SK-N-SH (cell line): Measurements from ENCODE around the gene MAP2. TPM values are rescaled to one million over a fixed set of nuclear protein-coding genes. Genes with fewer than 3 reads are reported as not detected.

Experiments
- CTCF ChIA-PET: fragments of 300-600, 350-600 bp; formaldehyde crosslinking; extraction: SDS; loops from one replicate; lab custom pipeline; 2021; lab: Yijun Ruan, JAX
- POLR2A ChIA-PET: fragments of 350-600 bp; sonication (Branson Sonifier 250); formaldehyde crosslinking; extraction: SDS; loops from one replicate; lab custom pipeline; 2020; ENCODE audit warnings: antibody characterized with exemption, inconsistent platforms; lab: Yijun Ruan, JAX
- DNase-seq: peaks from one replicate; pipeline ENCODE4 v3.0.0; 2012
- H2AFZ ChIP-seq: fragments of 200-600 bp; sonication (generic); 2 replicates; pipeline ENCODE4 v1.8.1; 2016; ENCODE audit warnings: antibody characterized with exemption, mild to moderate bottlenecking, low read depth
- H3F3A ChIP-seq: fragments of 200-600 bp; sonication (generic); replicated peaks from 2 replicates; pipeline ENCODE3; 2016; ENCODE audit warnings: antibody characterized with exemption, mild to moderate bottlenecking; ENCODE audit not compliant: insufficient read depth
- H3K27ac ChIP-seq, 2 experiments: fragments of 200-500 bp in 1 of 2; fragments of 200-600 bp in 1 of 2; sonication (Bioruptor generic) in 1 of 2; sonication (generic), shearing (Covaris generic) in 1 of 2; 2 replicates each; pipeline versions ENCODE4 v1.5.1 to v1.6.1; 2014 to 2016; ENCODE audit warnings: low read depth in 2 of 2, inconsistent platforms in 1 of 2, low read length in 1 of 2, mild to moderate bottlenecking in 1 of 2, mixed read lengths in 1 of 2
- H3K27me3 ChIP-seq: fragments of 200-600 bp; sonication (generic), shearing (Covaris generic); 2 replicates; pipeline ENCODE4 v1.6.1; 2016; ENCODE audit warnings: mixed run types; ENCODE audit not compliant: insufficient read depth
- H3K36me3 ChIP-seq, 2 experiments: fragments of 200-500 bp in 1 of 2; fragments of 200-600 bp in 1 of 2; sonication (Bioruptor generic) in 1 of 2; sonication (generic) in 1 of 2; replicated peaks in 1 of 2; 2 replicates each; pipeline versions ENCODE3 to v1.5.1; 2014 to 2016; ENCODE audit warnings: low read length in 1 of 2, mild to moderate bottlenecking in 1 of 2; ENCODE audit not compliant: insufficient read depth in 2 of 2, control insufficient read depth in 1 of 2
- H3K4me1 ChIP-seq, 2 experiments: fragments of 200-500 bp in 1 of 2; fragments of 200-600 bp in 1 of 2; sonication (Bioruptor generic) in 1 of 2; sonication (generic), shearing (Covaris generic) in 1 of 2; 2 replicates each; pipeline versions ENCODE4 v1.5.1 to v1.6.1; 2014 to 2016; ENCODE audit warnings: low read depth in 1 of 2, low read length in 1 of 2, mixed run types in 1 of 2; ENCODE audit not compliant: insufficient read depth in 2 of 2, control insufficient read depth in 1 of 2
- H3K4me2 ChIP-seq: fragments of 200-600 bp; sonication (generic), shearing (Covaris generic); 2 replicates; pipeline ENCODE4 v1.6.1; 2017; ENCODE audit warnings: mixed run types
- H3K4me3 ChIP-seq, 2 experiments: fragments of 200-500 bp in 1 of 2; fragments of 200-600 bp in 1 of 2; sonication (Bioruptor generic) in 1 of 2; sonication (generic), shearing (Covaris generic) in 1 of 2; 2 replicates each; pipeline versions ENCODE4 v1.5.1 to v1.8.1; 2014 to 2016; ENCODE audit warnings: low read depth in 2 of 2, inconsistent platforms in 1 of 2, low read length in 1 of 2, mild to moderate bottlenecking in 1 of 2, mixed read lengths in 1 of 2, moderate library complexity in 1 of 2
- H3K79me2 ChIP-seq: fragments of 200-600 bp; sonication (generic); 2 replicates; pipeline ENCODE4 v1.8.1; 2017; ENCODE audit warnings: mild to moderate bottlenecking; ENCODE audit not compliant: insufficient read depth
- H3K9ac ChIP-seq: fragments of 200-600 bp; sonication (generic); 2 replicates; pipeline ENCODE4 v1.6.1; 2017; ENCODE audit warnings: mixed run types
- H3K9me2 ChIP-seq: fragments of 200-600 bp; sonication (generic); 2 replicates; pipeline ENCODE4 v1.6.1; 2017; ENCODE audit warnings: mixed run types
- H3K9me3 ChIP-seq: fragments of 200-600 bp; sonication (generic); 2 replicates; pipeline ENCODE4 v1.6.1; 2017; ENCODE audit warnings: mixed run types, mild to moderate bottlenecking, moderate library complexity
- H4K20me1 ChIP-seq: fragments of 200-600 bp; sonication (generic); 2 replicates; pipeline ENCODE4 v1.6.1; 2017; ENCODE audit warnings: mild to moderate bottlenecking, mixed run types; ENCODE audit not compliant: insufficient read depth
- ELF1 ChIP-seq: IDR thresholded peaks from 2 replicates; pipeline ENCODE4 v1.4.0; 2012
- EZH2phosphoT487 ChIP-seq: fragments of 200-600 bp; sonication (generic); IDR thresholded peaks from 2 replicates; pipeline ENCODE4 v1.6.1; 2017; ENCODE audit warnings: low read depth, mixed run types, mild to moderate bottlenecking, antibody characterized with exemption, moderate library complexity, borderline replicate concordance
- FOSL2 ChIP-seq: IDR thresholded peaks from 2 replicates; pipeline ENCODE4 v1.4.0; 2012; ENCODE audit warnings: low read depth, mild to moderate bottlenecking, moderate library complexity, borderline replicate concordance
- FOXJ3 ChIP-seq: sonication (generic); formaldehyde crosslinking; IDR thresholded peaks from 2 replicates; pipeline ENCODE4 v1.5.1; 2020; ENCODE audit warnings: mild to moderate bottlenecking, missing genetic modification reagents
- GATA2 ChIP-seq: sonication (generic); formaldehyde crosslinking; IDR thresholded peaks from 2 replicates; pipeline ENCODE4 v1.5.0; 2020; ENCODE audit warnings: mild to moderate bottlenecking, missing genetic modification reagents
- MEF2A ChIP-seq: IDR thresholded peaks from 2 replicates; pipeline ENCODE4 v1.4.0; 2012; ENCODE audit warnings: low read depth, borderline replicate concordance
- MXI1 ChIP-seq: IDR thresholded peaks from 2 replicates; pipeline ENCODE4 v1.6.1; 2012; ENCODE audit warnings: mild to moderate bottlenecking, low read depth, low read length, improper control_type of control experiment
- NFIC ChIP-seq: IDR thresholded peaks from 2 replicates; pipeline ENCODE4 v1.4.0; 2012; ENCODE audit warnings: borderline replicate concordance
- RAD21 ChIP-seq: IDR thresholded peaks from 2 replicates; pipeline ENCODE4 v1.6.1; 2012; ENCODE audit warnings: mild to moderate bottlenecking, low read length
- RCOR1 ChIP-seq: fragments of 150-350 bp; IDR thresholded peaks from 2 replicates; pipeline ENCODE4 v1.6.1; 2017; ENCODE audit warnings: antibody characterized with exemption, low read length
- RFX5 ChIP-seq: IDR thresholded peaks from 2 replicates; pipeline ENCODE4 v1.6.1; 2012; ENCODE audit warnings: mild to moderate bottlenecking, improper control_type of control experiment, low read length
- SIN3A ChIP-seq: IDR thresholded peaks from 2 replicates; pipeline ENCODE4 v1.6.1; 2012; ENCODE audit warnings: low read depth, mild to moderate bottlenecking, low read length, moderate library complexity, borderline replicate concordance
- TEAD4 ChIP-seq: IDR thresholded peaks from 2 replicates; pipeline ENCODE4 v1.4.0; 2012; ENCODE audit warnings: mild to moderate bottlenecking, borderline replicate concordance; ENCODE audit not compliant: insufficient read depth
- YY1 ChIP-seq: IDR thresholded peaks from 2 replicates; pipeline ENCODE4 v1.4.0; 2012; ENCODE audit warnings: low read depth, mild to moderate bottlenecking
- WGBS: methylation state at CpG from one replicate; pipeline ENCODE4 v1.1.6; 2017; ENCODE audit warnings: low lambda C conversion rate; 5-methylcytosine and 5-hydroxymethylcytosine counted together
- polyA plus RNA-seq, 3 experiments: library from polyadenylated mRNA; depleted of rRNA; stranded (reverse); fragments of >200 nt; gene quantifications; 2 replicates each; pipeline ENCODE4 v1.2.3, GENCODE V29; 2012
- TF ChIP-seq, protein P1 (sequence below): fragments of 150-350 bp; IDR thresholded peaks from 2 replicates; pipeline ENCODE4 v1.6.1; 2017; ENCODE audit warnings: antibody characterized with exemption, low read length, low read depth, borderline replicate concordance
- TF ChIP-seq, protein P2 (sequence below): IDR thresholded peaks from 2 replicates; pipeline ENCODE4; 2012
- TF ChIP-seq, protein P3 (sequence below): fragments of 150-350 bp; IDR thresholded peaks from 2 replicates; pipeline ENCODE4 v1.6.1; 2016; ENCODE audit warnings: mild to moderate bottlenecking, low read depth, low read length

MAP2 gene
- polyA plus RNA-seq, 1 of the 3 experiments (the other 2 are of a cell fraction): 7.8 TPM

DNA sequence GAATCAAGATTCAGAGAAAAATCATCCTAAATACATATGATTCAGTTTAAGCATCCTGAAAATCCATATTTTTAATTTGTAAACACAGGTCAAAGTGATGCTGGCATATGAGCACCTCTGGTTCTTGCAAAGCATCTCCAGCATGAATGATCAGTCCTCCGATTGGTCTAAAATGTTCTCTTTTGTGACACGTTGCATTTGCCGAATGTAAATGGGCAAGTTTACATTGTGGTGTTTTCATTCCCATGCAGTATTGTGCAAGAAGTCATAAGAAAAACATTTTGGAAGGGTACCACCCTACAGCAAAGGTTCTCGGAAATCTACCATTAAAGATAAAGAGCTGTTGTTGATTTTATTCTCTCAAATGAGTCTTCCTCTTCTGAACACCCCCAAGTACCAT, 239.8 kb downstream of the MAP2 start:
- Histone ChIP-seq H3K4me2 (peak overlapping the region; percentile 69), H3K4me3 (peak overlapping the region in 1 of 2 experiments; percentile 48; a peak in 2 of 4 replicates), H4K20me1 (no peaks in the 10 kb centered on the region), H2AFZ (0 out of 2 replicates have a peak overlapping the region, but pooled peaks have one; percentile 38), H3F3A (peaks cover 7% of the 10 kb centered on the region), H3K4me1 (peaks cover 9% of the 10 kb centered on the region in 2 experiments; a peak in 3 of 4 replicates), H3K9me2 (no peaks in the 10 kb centered on the region), H3K27me3 (no peaks in the 10 kb centered on the region), H3K27ac (peak overlapping the region; percentile 62 to 98), H3K79me2 (no peaks in the 10 kb centered on the region), H3K36me3 (no peaks in the 10 kb centered on the region), H3K9ac (no peak overlapping the region), H3K9me3 (no peaks in the 10 kb centered on the region)
- DNase-seq: no peak
- TF ChIP-seq FOXJ3 (CRISPR knock-in tag) (no peak), EZH2phosphoT487 (no peak), YY1 (no peak), ELF1 (no peak), MEF2A (no peak), RCOR1 (no peak), FOSL2 (no peak), RAD21 (no peak), NFIC (no peak), RFX5 (no peak), MXI1 (no peak), GATA2 (CRISPR knock-in tag) (no peak), SIN3A (no peak), TEAD4 (no peak)
- TF ChIP-seq, protein P1, sequence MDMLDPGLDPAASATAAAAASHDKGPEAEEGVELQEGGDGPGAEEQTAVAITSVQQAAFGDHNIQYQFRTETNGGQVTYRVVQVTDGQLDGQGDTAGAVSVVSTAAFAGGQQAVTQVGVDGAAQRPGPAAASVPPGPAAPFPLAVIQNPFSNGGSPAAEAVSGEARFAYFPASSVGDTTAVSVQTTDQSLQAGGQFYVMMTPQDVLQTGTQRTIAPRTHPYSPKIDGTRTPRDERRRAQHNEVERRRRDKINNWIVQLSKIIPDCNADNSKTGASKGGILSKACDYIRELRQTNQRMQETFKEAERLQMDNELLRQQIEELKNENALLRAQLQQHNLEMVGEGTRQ: no peak
- TF ChIP-seq, protein P2, sequence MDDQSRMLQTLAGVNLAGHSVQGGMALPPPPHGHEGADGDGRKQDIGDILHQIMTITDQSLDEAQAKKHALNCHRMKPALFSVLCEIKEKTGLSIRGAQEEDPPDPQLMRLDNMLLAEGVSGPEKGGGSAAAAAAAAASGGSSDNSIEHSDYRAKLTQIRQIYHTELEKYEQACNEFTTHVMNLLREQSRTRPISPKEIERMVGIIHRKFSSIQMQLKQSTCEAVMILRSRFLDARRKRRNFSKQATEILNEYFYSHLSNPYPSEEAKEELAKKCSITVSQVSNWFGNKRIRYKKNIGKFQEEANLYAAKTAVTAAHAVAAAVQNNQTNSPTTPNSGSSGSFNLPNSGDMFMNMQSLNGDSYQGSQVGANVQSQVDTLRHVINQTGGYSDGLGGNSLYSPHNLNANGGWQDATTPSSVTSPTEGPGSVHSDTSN: no peak
- TF ChIP-seq, protein P3, sequence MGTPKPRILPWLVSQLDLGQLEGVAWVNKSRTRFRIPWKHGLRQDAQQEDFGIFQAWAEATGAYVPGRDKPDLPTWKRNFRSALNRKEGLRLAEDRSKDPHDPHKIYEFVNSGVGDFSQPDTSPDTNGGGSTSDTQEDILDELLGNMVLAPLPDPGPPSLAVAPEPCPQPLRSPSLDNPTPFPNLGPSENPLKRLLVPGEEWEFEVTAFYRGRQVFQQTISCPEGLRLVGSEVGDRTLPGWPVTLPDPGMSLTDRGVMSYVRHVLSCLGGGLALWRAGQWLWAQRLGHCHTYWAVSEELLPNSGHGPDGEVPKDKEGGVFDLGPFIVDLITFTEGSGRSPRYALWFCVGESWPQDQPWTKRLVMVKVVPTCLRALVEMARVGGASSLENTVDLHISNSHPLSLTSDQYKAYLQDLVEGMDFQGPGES: no peak
- WGBS: 73% methylated on average over 4 of the region's 4 CpGs
- CTCF ChIA-PET: interaction anchor here (1.1 to 1.8 kb wide), 2 partner anchors 42 to 238 kb away, joined by 3 to 8 read pairs; no protein-coding TSS in a partner anchor
- POLR2A ChIA-PET: interaction anchor here (0.8 to 1.3 kb wide), 5 partner anchors 79 to 110 kb away, joined by 3 to 17 read pairs (median 4); partner anchors contain the start of gene UNC80
